Trophoblast cell (in vitro differentiated cells and primary cell): ENCODE results near the gene CEACAM6.
"Not testable (repeated sequence)": the region's sequence is repeated elsewhere in the genome, so short reads cannot be mapped to it uniquely, and the experiment has no call there.

ENCODE experiments used
- DNase-seq, 2 donors: peaks; one replicate each; pipeline ENCODE4 v3.0.0-alpha.2; 2016
- H2AFZ ChIP-seq: 2 replicates; pipeline ENCODE4 v1.6.1; 2013; ENCODE audit warnings: low read length, moderate library complexity, mild to moderate bottlenecking; ENCODE audit not compliant: insufficient read depth, poor library complexity
- H2AK5ac ChIP-seq: 2 replicates; pipeline ENCODE4 v1.6.1; 2013; ENCODE audit warnings: mild to moderate bottlenecking, low read length
- H2BK120ac ChIP-seq: 2 replicates; pipeline ENCODE4 v1.6.1; 2013; ENCODE audit warnings: low read length, mild to moderate bottlenecking, moderate library complexity; ENCODE audit not compliant: insufficient read depth, poor library complexity
- H2BK12ac ChIP-seq: 2 replicates; pipeline ENCODE4 v1.6.1; 2013; ENCODE audit warnings: mild to moderate bottlenecking, low read length, moderate library complexity
- H2BK5ac ChIP-seq: 2 replicates; pipeline ENCODE4 v1.6.1; 2013; ENCODE audit warnings: low read length, low read depth, moderate library complexity, mild to moderate bottlenecking; ENCODE audit not compliant: poor library complexity
- H3K14ac ChIP-seq: 2 replicates; pipeline ENCODE4 v1.6.1; 2013; ENCODE audit warnings: mild to moderate bottlenecking, low read length
- H3K18ac ChIP-seq: 2 replicates; pipeline ENCODE4 v1.6.1; 2013; ENCODE audit warnings: mild to moderate bottlenecking, low read length
- H3K23ac ChIP-seq: 2 replicates; pipeline ENCODE4 v1.6.1; 2013; ENCODE audit warnings: low read length
- H3K27ac ChIP-seq: 2 replicates; pipeline ENCODE4 v1.5.1; 2013; ENCODE audit warnings: low read depth, mild to moderate bottlenecking, inconsistent platforms, low read length, moderate library complexity
- H3K27me3 ChIP-seq: 2 replicates; pipeline ENCODE4 v1.6.1; 2013; ENCODE audit warnings: inconsistent platforms, mild to moderate bottlenecking, low read length, moderate library complexity; ENCODE audit not compliant: insufficient read depth
- H3K36me3 ChIP-seq, 2 experiments: 1 replicate in 1 of 2; 2 replicates in 1 of 2; pipeline ENCODE4 v1.6.1; 2013; ENCODE audit warnings: low read length in 2 of 2, mild to moderate bottlenecking in 2 of 2, moderate library complexity in 1 of 2; ENCODE audit not compliant: insufficient read depth in 2 of 2, control insufficient read depth in 1 of 2
- H3K4ac ChIP-seq: 2 replicates; pipeline ENCODE4 v1.6.1; 2013; ENCODE audit warnings: low read depth, mild to moderate bottlenecking, low read length, moderate library complexity
- H3K4me1 ChIP-seq, 2 experiments: 1 replicate in 1 of 2; 2 replicates in 1 of 2; pipeline ENCODE4 v1.6.1; 2013; ENCODE audit warnings: low read length in 2 of 2, mild to moderate bottlenecking in 2 of 2, moderate library complexity in 1 of 2; ENCODE audit not compliant: insufficient read depth in 2 of 2, control insufficient read depth in 1 of 2
- H3K4me2 ChIP-seq: 2 replicates; pipeline ENCODE4 v1.6.1; 2013; ENCODE audit warnings: inconsistent platforms, mild to moderate bottlenecking, low read length, moderate library complexity
- H3K4me3 ChIP-seq: 2 replicates; pipeline ENCODE4 v1.5.1; 2013; ENCODE audit warnings: mild to moderate bottlenecking, low read depth, low read length, inconsistent platforms
- H3K79me1 ChIP-seq: one replicate; pipeline ENCODE4 v1.6.1; 2013; ENCODE audit warnings: low read length
- H3K79me2 ChIP-seq: 2 replicates; pipeline ENCODE4 v1.6.1; 2013; ENCODE audit warnings: low read length, mild to moderate bottlenecking; ENCODE audit not compliant: control insufficient read depth, insufficient read depth, poor library complexity
- H3K9ac ChIP-seq: 2 replicates; pipeline ENCODE4 v1.6.1; 2013; ENCODE audit warnings: mild to moderate bottlenecking, low read length
- H3K9me3 ChIP-seq: 2 replicates; pipeline ENCODE4 v1.6.1; 2013; ENCODE audit warnings: low read depth, mild to moderate bottlenecking, control low read depth, inconsistent platforms, low read length; ENCODE audit not compliant: insufficient read depth
- H4K12ac ChIP-seq: 2 replicates; pipeline ENCODE4 v1.6.1; 2013; ENCODE audit warnings: low read depth, mild to moderate bottlenecking, low read length, moderate library complexity
- H4K8ac ChIP-seq: 2 replicates; pipeline ENCODE4 v1.6.1; 2013; ENCODE audit warnings: low read depth, mild to moderate bottlenecking, low read length, moderate library complexity
- H4K91ac ChIP-seq: one replicate; pipeline ENCODE4 v1.6.1; 2013; ENCODE audit warnings: low read depth, mild to moderate bottlenecking, low read length, moderate library complexity
- WGBS: extraction: QIAGEN DNeasy Blood & Tissue Kit; methylation state at CpG from one replicate; pipeline ENCODE4 v1.1.7; 2013; ENCODE audit warnings: missing lambda C conversion rate; ENCODE audit not compliant: insufficient read length, insufficient coverage; ENCODE audit errors: extremely low coverage; 5-methylcytosine and 5-hydroxymethylcytosine counted together

CEACAM6 gene

DNA sequence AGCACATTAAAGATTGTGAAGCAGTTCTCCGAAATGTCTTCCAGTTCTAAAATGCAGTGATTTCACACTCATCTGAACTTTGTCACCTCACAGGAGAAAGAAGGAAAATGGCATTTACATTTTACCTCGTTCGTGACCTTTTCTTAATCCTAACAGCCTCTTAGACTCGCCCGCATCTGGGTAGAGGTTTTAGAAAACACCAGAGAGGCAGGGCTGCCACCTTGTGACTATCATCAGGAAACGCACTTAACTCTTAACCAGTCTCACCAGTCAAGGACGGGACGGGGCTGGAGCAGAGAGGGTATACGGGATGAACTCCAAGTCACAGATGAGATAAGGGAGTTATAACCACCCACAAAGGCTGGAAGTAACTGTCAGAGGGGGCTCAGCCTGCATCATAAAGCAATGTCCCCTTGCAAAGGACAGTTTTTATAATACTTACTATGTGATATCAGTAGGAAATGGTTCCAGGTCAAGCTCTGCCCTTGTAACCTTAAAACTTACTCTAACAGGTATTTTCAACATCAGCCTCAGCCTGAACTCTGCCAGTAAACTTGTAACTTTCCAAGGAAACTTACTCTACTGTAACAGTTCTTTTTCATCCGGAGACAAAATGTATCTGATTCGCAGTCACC, 8.6 kb upstream of the CEACAM6 start:
- peaks cover 2% of the 10 kb centered on the region for H3K9me3 ChIP-seq
- no peak overlapping the region for H2BK5ac ChIP-seq
- DNase-seq = peak; percentile 54 to 76
- H3K27me3 ChIP-seq = no peaks in the 10 kb centered on the region
- H2BK120ac ChIP-seq = no peak overlapping the region
- no peak overlapping the region for H2BK12ac ChIP-seq
- H3K36me3 ChIP-seq = no peaks in the 10 kb centered on the region
- no peak overlapping the region for H4K12ac ChIP-seq
- H4K91ac ChIP-seq = no peak overlapping the region
- H2AFZ ChIP-seq = no peak overlapping the region
- no peak overlapping the region for H3K4me2 ChIP-seq
- H3K4ac ChIP-seq = no peak overlapping the region
- H2AK5ac ChIP-seq = no peak overlapping the region
- H3K79me2 ChIP-seq = no peaks in the 10 kb centered on the region
- H3K9ac ChIP-seq = no peak overlapping the region
- H3K4me3 ChIP-seq = no peak overlapping the region
- H3K23ac ChIP-seq = no peak overlapping the region
- H3K27ac ChIP-seq = no peak overlapping the region
- no peak overlapping the region for H4K8ac ChIP-seq
- no peak overlapping the region for H3K18ac ChIP-seq
- peaks cover 0 to 1% of the 10 kb centered on the region in 2 experiments for H3K4me1 ChIP-seq
- no CpG with 5 or more reads among the region's 11 CpGs for WGBS
- no peaks in the 10 kb centered on the region for H3K79me1 ChIP-seq
- no peak overlapping the region for H3K14ac ChIP-seq

DNA sequence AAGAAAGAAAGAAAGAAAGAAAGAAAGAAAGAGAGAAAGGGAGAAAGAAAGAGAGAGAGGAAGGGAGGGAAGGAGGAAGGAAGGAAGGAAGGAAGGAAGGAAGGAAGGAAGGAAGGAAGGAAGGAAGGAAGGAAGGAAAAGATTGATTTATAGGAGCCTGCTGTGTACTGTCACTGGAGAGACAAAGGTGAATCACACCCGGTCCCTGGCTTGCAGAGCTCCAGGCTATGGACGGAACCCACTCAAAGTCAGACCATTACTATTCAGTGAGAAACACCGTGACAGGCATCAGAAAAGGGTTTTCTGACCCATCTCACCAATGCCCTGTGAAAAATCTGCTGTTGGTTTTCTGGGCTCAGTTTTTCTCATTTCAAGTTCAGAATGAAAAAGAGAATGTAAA, 7.3 kb upstream of the CEACAM6 start:
- H2AFZ ChIP-seq = no peak overlapping the region
- peaks cover 2% of the 10 kb centered on the region for H3K9me3 ChIP-seq
- H3K4me3 ChIP-seq = no peak overlapping the region
- H2BK120ac ChIP-seq = no peak overlapping the region
- no peaks in the 10 kb centered on the region for H3K27me3 ChIP-seq
- H3K79me2 ChIP-seq = no peaks in the 10 kb centered on the region
- no peaks in the 10 kb centered on the region for H3K79me1 ChIP-seq
- no peak overlapping the region for H3K4me2 ChIP-seq
- H3K9ac ChIP-seq = no peak overlapping the region
- H2BK5ac ChIP-seq = no peak overlapping the region
- no peak overlapping the region for H3K23ac ChIP-seq
- H3K4me1 ChIP-seq = peaks cover 0 to 1% of the 10 kb centered on the region in 2 experiments
- H3K4ac ChIP-seq = no peak overlapping the region
- no peak overlapping the region for H3K14ac ChIP-seq
- H3K36me3 ChIP-seq = no peaks in the 10 kb centered on the region
- WGBS = no CpG with 5 or more reads among the region's 3 CpGs
- DNase-seq = no peak
- H2AK5ac ChIP-seq = no peak overlapping the region
- no peak overlapping the region for H4K12ac ChIP-seq
- no peak overlapping the region for H2BK12ac ChIP-seq
- H4K8ac ChIP-seq = no peak overlapping the region
- H3K18ac ChIP-seq = no peak overlapping the region
- no peak overlapping the region for H3K27ac ChIP-seq
- no peak overlapping the region for H4K91ac ChIP-seq

DNA sequence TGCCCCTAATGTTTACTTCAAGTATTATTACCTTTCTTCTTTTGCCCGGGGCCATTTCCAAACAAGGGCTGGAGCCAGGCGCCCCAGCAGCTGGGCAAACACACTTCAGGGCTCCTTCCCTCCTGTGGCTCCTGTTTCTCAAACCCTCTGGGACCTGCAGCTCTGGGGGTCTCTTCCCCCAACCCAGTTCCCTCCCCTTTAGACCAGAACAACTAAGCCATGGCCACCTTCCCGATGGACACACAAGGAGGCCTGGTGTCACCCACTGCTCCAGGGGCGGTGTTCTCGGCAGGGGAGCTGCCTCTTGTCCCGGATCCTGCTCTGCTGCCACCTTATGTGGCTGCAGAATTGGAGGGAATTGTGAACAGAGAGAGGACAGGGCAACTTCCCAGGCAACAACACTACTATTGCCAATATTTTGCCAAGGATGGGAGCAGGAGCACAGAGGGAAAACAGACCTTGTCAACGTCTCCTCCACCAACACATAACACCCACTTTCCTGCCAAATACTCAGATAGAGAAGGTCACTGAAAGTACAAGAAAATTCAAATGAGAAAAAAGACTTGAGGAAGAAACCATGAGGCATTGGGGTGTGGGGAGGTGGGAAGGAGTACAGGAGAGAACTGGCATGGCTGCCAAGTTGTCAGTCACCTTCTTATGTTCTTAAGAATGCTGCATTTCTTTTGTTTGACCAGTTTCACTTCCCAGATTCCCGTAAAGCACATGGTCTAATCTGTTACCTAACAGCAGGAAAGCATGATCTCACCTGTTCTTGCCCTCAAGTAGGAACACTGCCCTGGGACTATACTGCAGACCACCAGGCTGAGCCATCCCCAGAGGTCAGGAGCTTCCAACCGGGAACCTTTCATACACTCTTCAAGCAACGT, 4.8 kb upstream of the CEACAM6 start:
- not testable (repeated sequence) for H3K4ac ChIP-seq, H2BK5ac ChIP-seq, H4K12ac ChIP-seq, H3K14ac ChIP-seq, H3K9ac ChIP-seq, H4K8ac ChIP-seq, H3K27ac ChIP-seq, H3K36me3 ChIP-seq, H3K27me3 ChIP-seq, H3K4me1 ChIP-seq, H4K91ac ChIP-seq, DNase-seq, H3K4me2 ChIP-seq, H3K79me1 ChIP-seq, H3K18ac ChIP-seq, H2AFZ ChIP-seq, H2AK5ac ChIP-seq, H3K4me3 ChIP-seq, H3K9me3 ChIP-seq, H2BK120ac ChIP-seq, H3K79me2 ChIP-seq, H2BK12ac ChIP-seq
- H3K23ac ChIP-seq = peak overlapping the region; percentile 84
- WGBS = no CpG with 5 or more reads among the region's 10 CpGs

DNA sequence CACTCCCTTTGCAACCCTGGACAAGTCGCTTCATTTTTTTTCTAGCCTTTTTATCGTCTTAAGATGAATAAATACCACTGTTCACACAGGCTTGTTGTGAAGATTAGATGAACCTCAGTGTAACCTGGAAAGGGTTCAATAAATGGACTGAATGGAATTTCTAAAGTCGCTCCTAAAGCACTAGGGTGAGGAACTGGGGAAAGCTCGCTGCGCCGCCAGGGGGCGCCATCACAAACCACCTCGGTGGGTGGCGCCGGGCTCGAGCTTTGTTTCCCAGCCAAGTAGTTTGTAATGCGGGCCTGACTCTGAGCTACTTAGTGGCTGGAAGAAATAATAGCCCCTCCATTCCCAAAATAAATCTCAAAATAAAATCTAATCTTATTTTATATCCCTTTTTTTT, 2.2 kb upstream of the CEACAM6 start:
- DNase-seq = peak; percentile 18 to 46
- no peak overlapping the region for H2BK5ac ChIP-seq
- no peak overlapping the region for H4K91ac ChIP-seq
- H3K27ac ChIP-seq = no peak overlapping the region
- no peaks in the 10 kb centered on the region for H3K36me3 ChIP-seq
- H2BK12ac ChIP-seq = no peak overlapping the region
- H2AK5ac ChIP-seq = no peak overlapping the region
- no peak overlapping the region for H3K18ac ChIP-seq
- H3K9me3 ChIP-seq = peaks cover 3% of the 10 kb centered on the region
- H3K14ac ChIP-seq = no peak overlapping the region
- H3K4ac ChIP-seq = no peak overlapping the region
- H3K4me2 ChIP-seq = no peak overlapping the region
- H3K23ac ChIP-seq = no peak overlapping the region
- WGBS = no CpG with 5 or more reads among the region's 12 CpGs
- H4K8ac ChIP-seq = no peak overlapping the region
- no peak overlapping the region for H4K12ac ChIP-seq
- no peak overlapping the region for H2BK120ac ChIP-seq
- no peak overlapping the region for H3K4me3 ChIP-seq
- H3K9ac ChIP-seq = no peak overlapping the region
- peaks cover 0 to 1% of the 10 kb centered on the region in 2 experiments for H3K4me1 ChIP-seq
- no peaks in the 10 kb centered on the region for H3K79me2 ChIP-seq
- H3K27me3 ChIP-seq = no peaks in the 10 kb centered on the region
- no peak overlapping the region for H2AFZ ChIP-seq
- no peaks in the 10 kb centered on the region for H3K79me1 ChIP-seq
